Measurements from ENCODE around the gene IER3. TPM values are rescaled to one million over a fixed set of nuclear protein-coding genes. Genes with fewer than 3 reads are reported as not detected.

IER3 gene
- total RNA-seq, 1 donor from 2014 or later, result 131 TPM

DNA sequence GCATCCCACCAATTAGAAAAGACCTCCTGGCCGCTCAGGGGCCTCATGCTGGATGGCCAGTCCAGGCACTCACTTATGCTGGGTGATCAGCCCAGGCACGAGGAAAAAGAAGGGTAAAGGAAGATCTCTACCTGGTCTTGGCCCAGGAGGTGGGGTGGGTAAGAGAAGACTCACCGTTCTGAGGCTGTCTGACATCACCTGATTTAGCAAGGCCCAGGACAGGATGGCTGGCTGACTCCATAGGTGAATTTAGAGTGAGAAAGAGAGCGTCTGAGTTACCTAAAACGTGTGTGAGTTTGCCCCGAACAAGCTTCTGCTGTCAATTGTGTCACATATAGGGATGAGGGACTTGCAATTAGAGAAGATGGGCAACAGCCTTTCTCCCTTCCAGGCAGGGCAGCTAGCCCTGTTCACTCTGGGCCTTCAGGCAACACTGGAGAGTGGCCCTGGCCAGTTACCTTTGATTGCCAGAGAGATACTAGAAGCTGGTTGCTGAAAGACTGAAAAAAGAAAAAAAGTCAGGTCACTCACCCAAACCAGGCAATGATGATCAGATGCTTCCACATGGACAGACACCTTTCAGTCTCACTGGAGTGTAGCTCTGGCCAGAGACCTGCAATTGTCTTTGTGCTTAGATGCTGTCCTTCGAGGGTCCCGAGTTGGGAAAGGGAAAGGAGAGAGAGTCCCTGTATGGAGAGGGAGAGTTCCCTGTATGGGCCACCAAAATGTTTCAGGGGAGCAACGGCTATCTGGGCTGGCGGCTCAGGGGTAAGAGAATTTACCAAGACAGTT, 35.7 kb upstream of the IER3 start:
- Mint-ChIP-seq H3K4me1 (peaks cover 56% of the 10 kb centered on the region), H3K4me3 (no peak overlapping the region), H3K27ac (peak overlapping the region; percentile 96), H3K27me3 (ENCODE audit: low read depth) (no peaks in the 10 kb centered on the region), H3K36me3 (peaks cover 2% of the 10 kb centered on the region), H3K9me3 (peaks cover 7% of the 10 kb centered on the region)
- DNase-seq (ENCODE audit: low spot score in 2 of 2, unreplicated experiment in 2 of 2), result no peak
- TF ChIP-seq, protein P1, sequence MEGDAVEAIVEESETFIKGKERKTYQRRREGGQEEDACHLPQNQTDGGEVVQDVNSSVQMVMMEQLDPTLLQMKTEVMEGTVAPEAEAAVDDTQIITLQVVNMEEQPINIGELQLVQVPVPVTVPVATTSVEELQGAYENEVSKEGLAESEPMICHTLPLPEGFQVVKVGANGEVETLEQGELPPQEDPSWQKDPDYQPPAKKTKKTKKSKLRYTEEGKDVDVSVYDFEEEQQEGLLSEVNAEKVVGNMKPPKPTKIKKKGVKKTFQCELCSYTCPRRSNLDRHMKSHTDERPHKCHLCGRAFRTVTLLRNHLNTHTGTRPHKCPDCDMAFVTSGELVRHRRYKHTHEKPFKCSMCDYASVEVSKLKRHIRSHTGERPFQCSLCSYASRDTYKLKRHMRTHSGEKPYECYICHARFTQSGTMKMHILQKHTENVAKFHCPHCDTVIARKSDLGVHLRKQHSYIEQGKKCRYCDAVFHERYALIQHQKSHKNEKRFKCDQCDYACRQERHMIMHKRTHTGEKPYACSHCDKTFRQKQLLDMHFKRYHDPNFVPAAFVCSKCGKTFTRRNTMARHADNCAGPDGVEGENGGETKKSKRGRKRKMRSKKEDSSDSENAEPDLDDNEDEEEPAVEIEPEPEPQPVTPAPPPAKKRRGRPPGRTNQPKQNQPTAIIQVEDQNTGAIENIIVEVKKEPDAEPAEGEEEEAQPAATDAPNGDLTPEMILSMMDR (IDR thresholded peaks at IDR 0.05; ENCODE audit: unreplicated experiment), result no peak

GRCh38 chr6:30778001-30778635, 33.8 kb upstream of the IER3 start:
- Mint-ChIP-seq H3K27ac (peak overlapping the region; percentile 96), H3K4me3 (no peak overlapping the region), H3K9me3 (peaks cover 6% of the 10 kb centered on the region), H3K4me1 (peaks cover 65% of the 10 kb centered on the region), H3K27me3 (ENCODE audit: low read depth) (no peaks in the 10 kb centered on the region), H3K36me3 (peaks cover 2% of the 10 kb centered on the region)
- TF ChIP-seq, protein P1 (IDR thresholded peaks at IDR 0.05; ENCODE audit: unreplicated experiment), result no peak
- no peak for DNase-seq (ENCODE audit: low spot score in 2 of 2, unreplicated experiment in 2 of 2)

DNA sequence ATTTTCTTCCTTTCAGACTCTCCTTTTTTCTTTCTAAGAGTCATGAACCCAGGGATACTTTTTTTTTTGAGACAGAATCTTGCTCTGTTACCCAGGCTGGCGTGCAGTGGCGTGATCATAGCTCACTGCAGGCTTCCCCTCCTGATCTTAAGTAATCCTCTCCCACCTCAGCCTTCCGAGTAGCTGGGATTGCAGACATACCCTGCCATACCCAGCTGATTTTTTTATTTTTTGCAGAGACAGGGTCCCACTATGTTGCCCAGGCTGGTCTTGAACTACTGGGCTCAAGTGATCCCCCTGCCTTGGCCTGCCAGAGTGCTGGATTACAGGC, 32.8 kb upstream of the IER3 start:
- TF ChIP-seq, protein P1 (IDR thresholded peaks at IDR 0.05; ENCODE audit: unreplicated experiment), result no peak
- no peaks in the 10 kb centered on the region for H3K27me3 Mint-ChIP-seq (ENCODE audit: low read depth)
- peaks cover 67% of the 10 kb centered on the region for H3K4me1 Mint-ChIP-seq
- DNase-seq (ENCODE audit: low spot score in 2 of 2, unreplicated experiment in 2 of 2), result no peak
- peaks cover 6% of the 10 kb centered on the region for H3K9me3 Mint-ChIP-seq
- peaks cover 2% of the 10 kb centered on the region for H3K36me3 Mint-ChIP-seq
- no peak overlapping the region for H3K4me3 Mint-ChIP-seq
- H3K27ac Mint-ChIP-seq, result peak overlapping the region; percentile 88

DNA sequence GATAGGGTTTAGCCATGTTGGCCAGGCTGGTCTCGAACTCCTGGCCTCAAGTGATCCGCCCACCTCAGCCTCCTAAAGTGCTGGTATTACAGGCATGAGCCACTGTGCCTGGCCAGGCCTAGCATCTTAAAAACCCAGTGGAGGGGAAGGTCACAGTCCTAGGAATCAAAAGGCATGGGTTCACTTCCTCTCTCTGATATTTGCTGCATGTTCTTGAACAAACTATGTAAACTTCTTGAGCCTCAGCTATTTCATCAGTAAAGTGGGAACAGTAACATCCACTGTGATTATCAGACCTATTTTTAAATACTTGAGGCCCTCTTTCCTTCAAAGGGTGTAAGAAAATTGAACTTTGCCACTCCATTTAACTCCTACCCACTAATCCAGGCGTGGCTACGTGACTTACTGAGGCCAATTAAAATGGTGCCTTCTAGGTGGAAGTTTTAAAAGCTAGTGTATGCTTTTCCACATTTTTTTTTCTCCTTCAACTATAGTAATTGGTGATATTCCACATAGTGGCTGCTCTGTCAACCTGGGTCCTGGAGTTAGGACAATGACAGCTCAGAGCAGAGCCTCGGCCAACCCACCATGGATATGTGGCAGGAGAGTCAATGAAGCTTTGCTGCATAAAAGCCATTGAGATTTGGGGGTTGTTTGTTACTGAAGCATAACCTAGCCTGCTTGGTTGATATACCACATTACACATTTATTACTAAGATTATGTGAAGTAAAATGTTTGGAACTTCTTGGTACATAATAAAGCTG, 32.2 kb upstream of the IER3 start:
- no peak for DNase-seq (ENCODE audit: low spot score in 2 of 2, unreplicated experiment in 2 of 2)
- Mint-ChIP-seq H3K4me1 (peaks cover 62% of the 10 kb centered on the region), H3K27me3 (ENCODE audit: low read depth) (no peaks in the 10 kb centered on the region), H3K36me3 (no peaks in the 10 kb centered on the region), H3K4me3 (no peak overlapping the region), H3K27ac (no peak overlapping the region), H3K9me3 (peaks cover 6% of the 10 kb centered on the region)
- TF ChIP-seq, protein P1 (IDR thresholded peaks at IDR 0.05; ENCODE audit: unreplicated experiment), result no peak

DNA sequence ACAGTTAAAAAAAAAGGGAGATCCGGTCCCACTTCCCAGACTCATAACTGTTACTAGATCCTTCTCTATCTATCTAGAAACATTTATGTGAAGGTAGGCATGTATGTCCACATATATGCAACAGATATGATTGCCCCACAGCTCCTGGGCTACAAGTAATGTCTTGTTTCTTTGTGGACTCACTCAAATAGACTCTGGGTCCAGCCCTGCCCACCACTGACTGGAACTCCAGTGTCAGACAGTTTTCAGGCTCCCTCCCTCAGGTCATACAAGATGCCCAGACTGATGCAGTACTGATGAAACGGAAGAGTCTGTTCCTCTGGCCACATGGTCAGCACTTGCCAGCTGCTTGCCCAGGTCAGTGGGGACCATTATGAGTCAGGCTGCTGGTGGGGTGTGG, 30.8 kb upstream of the IER3 start:
- Mint-ChIP-seq H3K4me3 (no peak overlapping the region), H3K4me1 (peaks cover 53% of the 10 kb centered on the region), H3K36me3 (no peaks in the 10 kb centered on the region), H3K27ac (peak overlapping the region; percentile 55), H3K27me3 (ENCODE audit: low read depth) (no peaks in the 10 kb centered on the region), H3K9me3 (no peaks in the 10 kb centered on the region)
- TF ChIP-seq, protein P1 (IDR thresholded peaks at IDR 0.05; ENCODE audit: unreplicated experiment), result no peak
- DNase-seq (ENCODE audit: low spot score in 2 of 2, unreplicated experiment in 2 of 2), result no peak

All from mesothelial cell of epicardium (in vitro differentiated cells).